HUES48 (cell line): ENCODE data around the gene GSPT2.
"Not testable (repeated sequence)": the region's sequence is repeated elsewhere in the genome, so short reads cannot be mapped to it uniquely, and the experiment has no call there.

Experiments
- H3K27ac ChIP-seq: one replicate; pipeline ENCODE4 v1.7.0; 2013; ENCODE audit warnings: low read depth, low read length, inconsistent platforms
- H3K27me3 ChIP-seq: 2 replicates; pipeline ENCODE4 v1.6.1; 2013; ENCODE audit warnings: mild to moderate bottlenecking, low read length; ENCODE audit not compliant: control insufficient read depth, insufficient read depth
- H3K36me3 ChIP-seq: 2 replicates; pipeline ENCODE4 v1.6.1; 2013; ENCODE audit warnings: low read length; ENCODE audit not compliant: control insufficient read depth, insufficient read depth
- H3K4me1 ChIP-seq: 2 replicates; pipeline ENCODE4 v1.6.1; 2013; ENCODE audit warnings: mild to moderate bottlenecking, low read length; ENCODE audit not compliant: control insufficient read depth, insufficient read depth
- H3K4me3 ChIP-seq: 2 replicates; pipeline ENCODE4 v1.5.1; 2013; ENCODE audit warnings: mild to moderate bottlenecking, low read depth, low read length
- H3K9ac ChIP-seq: 2 replicates; pipeline ENCODE4 v1.6.1; 2013; ENCODE audit warnings: mild to moderate bottlenecking, low read depth, low read length, moderate library complexity
- H3K9me3 ChIP-seq: 2 replicates; pipeline ENCODE4 v1.6.1; 2013; ENCODE audit warnings: low read length; ENCODE audit not compliant: control insufficient read depth, insufficient read depth

GSPT2 gene

DNA sequence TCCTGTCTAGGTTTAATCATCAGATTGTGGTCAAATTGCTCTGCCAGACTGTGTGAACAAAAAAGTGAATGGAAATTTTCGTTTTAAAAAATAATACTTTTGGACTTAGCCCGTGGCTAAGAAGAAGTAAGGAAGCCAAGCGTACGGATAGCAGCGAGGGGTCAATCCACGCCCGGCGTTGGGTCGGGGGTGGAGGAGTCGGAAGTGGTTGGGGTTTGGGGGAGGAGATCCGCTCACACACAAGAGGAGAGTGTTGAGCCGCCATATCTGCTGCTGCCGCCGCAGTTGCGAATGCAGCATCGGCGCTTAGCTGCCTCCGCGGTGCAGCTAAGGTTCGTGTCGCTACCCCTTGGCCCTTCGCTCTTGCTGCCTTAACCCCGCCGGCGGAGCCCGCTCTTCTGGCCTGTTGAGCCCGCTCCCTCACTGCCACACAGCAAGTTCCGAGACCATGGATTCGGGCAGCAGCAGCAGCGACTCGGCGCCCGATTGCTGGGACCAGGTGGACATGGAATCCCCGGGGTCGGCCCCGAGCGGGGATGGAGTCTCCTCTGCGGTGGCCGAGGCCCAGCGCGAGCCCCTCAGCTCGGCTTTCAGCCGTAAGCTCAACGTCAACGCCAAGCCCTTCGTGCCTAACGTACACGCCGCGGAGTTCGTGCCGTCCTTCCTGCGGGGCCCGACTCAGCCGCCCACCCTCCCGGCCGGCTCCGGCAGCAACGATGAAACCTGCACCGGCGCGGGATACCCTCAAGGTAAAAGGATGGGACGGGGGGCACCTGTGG, at the start of gene GSPT2:
TSS of gene GSPT2 (plus strand) at position 264 of the 779 bp plus-strand sequence. CDS start at position 449, 185 bp downstream.
- H3K9me3 ChIP-seq, result no peaks in the 10 kb centered on the region
- peaks cover 13% of the 10 kb centered on the region for H3K4me1 ChIP-seq
- H3K36me3 ChIP-seq, result peaks cover 6% of the 10 kb centered on the region; the same call in 1 of the 2 replicates
- H3K9ac ChIP-seq, result peak within 1 kb of the TSS; percentile 79
- H3K27me3 ChIP-seq, result no peaks in the 10 kb centered on the region
- H3K4me3 ChIP-seq, result peak within 1 kb of the TSS; percentile 69
- peak within 1 kb of the TSS; percentile 85 for H3K27ac ChIP-seq

DNA sequence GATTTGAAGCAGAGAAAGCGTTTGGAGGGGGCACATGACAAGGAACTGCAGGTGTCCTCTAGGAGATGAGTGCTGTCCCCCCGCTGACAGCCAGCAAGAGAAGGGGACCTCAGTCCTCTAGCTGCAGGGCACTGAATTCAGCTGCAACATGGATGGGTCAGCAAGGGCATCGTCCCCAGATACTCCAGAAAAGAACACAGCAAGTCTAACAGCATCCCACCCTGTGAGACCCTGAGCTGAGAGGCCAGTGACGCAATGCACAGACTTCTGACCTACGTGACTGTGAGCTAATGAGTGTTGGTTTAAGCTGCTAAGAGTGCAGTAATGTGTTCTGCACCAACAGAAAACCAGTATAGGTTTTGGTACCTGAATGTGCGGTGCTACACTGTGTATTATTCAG, 49.0 kb upstream of the GSPT2 start:
- Histone ChIP-seq H3K4me1 (no peaks in the 10 kb centered on the region), H3K27me3 (no peaks in the 10 kb centered on the region), H3K9me3 (no peaks in the 10 kb centered on the region), H3K27ac (no peak overlapping the region), H3K4me3 (no peak overlapping the region), H3K36me3 (no peaks in the 10 kb centered on the region), H3K9ac (no peak overlapping the region)

DNA sequence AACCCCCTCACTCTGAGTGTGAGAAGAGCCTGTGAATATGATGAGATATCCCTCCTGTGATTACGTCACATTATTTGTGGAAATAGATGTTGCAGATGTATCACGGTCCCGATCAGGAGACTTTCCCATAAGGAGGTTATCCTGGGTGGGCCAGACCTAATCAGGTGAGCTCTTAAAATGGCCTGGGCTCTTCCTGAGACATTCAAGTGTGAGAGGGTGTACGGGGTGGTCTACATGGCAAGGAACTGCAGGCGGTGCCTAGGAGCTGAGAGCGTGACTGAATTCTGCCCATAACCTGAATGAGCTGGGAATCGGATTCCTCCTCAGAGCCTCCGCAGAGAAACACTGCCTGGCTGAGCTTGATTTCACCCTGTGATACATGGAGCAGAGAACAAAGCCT, 45.8 kb upstream of the GSPT2 start:
- no peaks in the 10 kb centered on the region for H3K36me3 ChIP-seq
- no peak overlapping the region for H3K27ac ChIP-seq
- H3K9me3 ChIP-seq, result no peaks in the 10 kb centered on the region
- H3K9ac ChIP-seq, result no peak overlapping the region
- no peak overlapping the region for H3K4me3 ChIP-seq
- H3K27me3 ChIP-seq, result no peaks in the 10 kb centered on the region
- no peaks in the 10 kb centered on the region for H3K4me1 ChIP-seq

DNA sequence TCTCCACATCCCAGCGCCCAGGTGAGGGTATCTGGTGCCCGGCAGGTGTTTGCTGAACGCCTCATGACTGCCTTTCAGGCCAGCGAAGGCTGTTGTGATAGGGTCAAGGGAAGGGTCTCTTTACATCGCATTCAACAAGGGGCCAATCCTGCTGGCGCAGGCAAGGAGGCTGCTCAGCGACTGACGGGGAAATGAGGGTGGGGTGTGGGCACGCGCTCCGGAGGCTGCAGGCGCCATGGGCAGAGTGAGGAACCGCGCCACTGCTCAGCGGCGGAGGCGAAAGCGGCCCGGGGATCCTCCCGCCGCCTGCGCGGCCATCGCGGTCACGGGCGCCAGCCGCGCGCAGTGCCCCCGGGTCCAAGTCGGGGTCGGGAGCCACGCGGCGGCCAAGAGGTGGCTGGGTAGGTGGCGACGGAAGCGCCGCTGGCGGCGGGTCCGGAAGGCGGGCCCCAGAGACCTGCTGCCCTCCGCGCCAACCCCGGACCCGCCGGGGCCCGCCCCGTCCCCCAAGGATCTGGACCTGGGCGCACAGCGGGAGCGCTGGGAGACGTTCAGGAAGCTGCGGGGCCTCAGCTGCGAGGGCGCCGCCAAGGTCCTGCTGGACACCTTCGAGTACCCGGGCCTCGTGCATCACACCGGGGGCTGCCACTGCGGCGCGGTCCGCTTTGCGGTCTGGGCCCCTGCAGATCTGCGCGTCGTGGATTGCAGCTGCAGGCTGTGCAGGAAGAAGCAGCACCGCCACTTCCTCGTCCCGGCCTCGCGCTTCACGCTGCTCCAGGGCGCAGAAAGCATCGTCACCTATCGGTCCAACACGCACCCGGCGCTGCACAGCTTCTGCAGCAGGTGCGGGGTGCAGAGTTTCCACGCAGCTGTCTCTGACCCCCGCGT, 32.7 kb upstream of the GSPT2 start, which contains the start of gene CENPVL1:
TSS of gene CENPVL1 (plus strand) at position 236 of the 888 bp plus-strand sequence. CDS start at position 236, 0 bp downstream.
- H3K4me1 ChIP-seq, H3K9ac ChIP-seq, H3K36me3 ChIP-seq, H3K27ac ChIP-seq, H3K27me3 ChIP-seq, H3K9me3 ChIP-seq, H3K4me3 ChIP-seq: not testable (repeated sequence)

DNA sequence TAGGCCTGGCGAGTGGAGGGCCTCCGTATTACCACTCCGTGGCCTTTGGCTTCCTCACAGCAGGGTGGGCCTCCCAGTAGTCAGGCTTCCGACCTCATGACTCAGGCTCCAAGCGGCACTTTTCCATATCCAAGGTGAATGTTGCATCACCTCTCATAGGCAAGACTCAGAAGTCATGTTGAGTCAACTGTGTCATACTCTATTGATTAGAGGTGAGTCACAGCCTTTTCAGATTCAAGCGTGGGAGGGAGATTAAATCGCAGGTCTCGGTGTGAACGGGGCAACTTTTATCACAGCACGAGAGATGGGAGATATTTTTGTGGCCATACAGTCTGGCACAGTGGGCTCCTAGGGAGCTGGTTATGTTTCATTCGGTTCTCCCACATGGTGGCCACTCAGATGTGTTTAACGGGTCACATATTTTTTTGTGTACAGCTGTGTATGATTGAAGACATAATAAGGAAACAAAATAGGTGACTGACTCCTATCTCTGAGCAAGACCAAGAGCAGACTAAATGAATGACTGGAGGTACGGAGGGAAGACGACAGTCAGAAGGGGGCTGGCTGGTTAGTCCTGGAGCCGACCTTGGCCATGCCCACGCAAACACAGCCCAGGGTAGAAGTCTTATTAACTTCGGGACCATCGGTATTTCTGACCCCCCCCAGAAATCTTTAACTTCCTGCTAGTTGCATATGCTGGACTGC, 30.1 kb upstream of the GSPT2 start:
- not testable (repeated sequence) for H3K9me3 ChIP-seq, H3K27me3 ChIP-seq, H3K27ac ChIP-seq, H3K4me1 ChIP-seq, H3K4me3 ChIP-seq, H3K9ac ChIP-seq, H3K36me3 ChIP-seq

DNA sequence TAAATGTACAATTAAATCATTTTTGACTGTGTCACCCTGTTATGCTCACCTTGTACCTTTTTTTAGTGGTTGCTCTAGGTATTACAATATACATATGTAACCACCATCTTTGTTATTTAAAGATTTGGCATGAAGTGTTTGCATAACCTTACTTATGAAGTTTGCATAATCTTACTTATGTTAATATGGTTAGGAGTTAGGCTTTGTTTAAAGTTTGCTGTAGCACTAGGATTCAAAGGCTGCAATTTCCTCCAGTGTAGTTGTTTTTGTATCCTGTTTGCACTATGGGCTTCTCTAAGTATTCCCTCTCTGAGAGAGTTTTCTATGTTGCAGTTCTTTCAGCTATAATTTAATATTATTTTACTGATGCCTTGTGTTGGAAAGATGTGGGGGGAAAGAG, 15.0 kb upstream of the GSPT2 start:
- H3K27ac ChIP-seq, result no peak overlapping the region
- peak overlapping the region; percentile 23; the same call in 1 of the 2 replicates for H3K4me3 ChIP-seq
- no peaks in the 10 kb centered on the region for H3K36me3 ChIP-seq
- H3K9me3 ChIP-seq, result no peaks in the 10 kb centered on the region
- H3K27me3 ChIP-seq, result peaks cover 22% of the 10 kb centered on the region; the same call in 1 of the 2 replicates
- no peak overlapping the region for H3K9ac ChIP-seq
- peaks cover 13% of the 10 kb centered on the region for H3K4me1 ChIP-seq

DNA sequence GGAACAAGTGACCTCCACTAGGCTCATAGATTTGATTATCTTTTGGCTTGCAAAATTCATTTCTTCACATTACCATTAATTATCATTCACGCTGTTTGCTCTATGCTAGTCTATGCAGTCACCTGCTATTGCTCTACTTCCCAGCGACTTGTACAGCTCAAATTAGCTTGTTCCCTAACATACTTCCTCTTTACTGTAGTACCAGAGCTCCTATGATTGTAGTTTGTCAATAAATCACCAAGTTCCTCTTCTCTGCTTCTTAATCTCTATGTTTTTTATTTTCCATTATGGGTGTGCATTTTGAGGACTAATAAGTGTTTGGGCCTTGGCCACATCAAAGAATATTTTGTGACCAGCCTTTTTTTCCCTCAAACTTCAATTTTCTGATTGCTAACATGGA, 6.2 kb upstream of the GSPT2 start:
- Histone ChIP-seq H3K9ac (no peak overlapping the region), H3K4me3 (no peak overlapping the region), H3K36me3 (no peaks in the 10 kb centered on the region), H3K9me3 (no peaks in the 10 kb centered on the region), H3K4me1 (peaks cover 1% of the 10 kb centered on the region), H3K27ac (no peak overlapping the region), H3K27me3 (no peaks in the 10 kb centered on the region)

DNA sequence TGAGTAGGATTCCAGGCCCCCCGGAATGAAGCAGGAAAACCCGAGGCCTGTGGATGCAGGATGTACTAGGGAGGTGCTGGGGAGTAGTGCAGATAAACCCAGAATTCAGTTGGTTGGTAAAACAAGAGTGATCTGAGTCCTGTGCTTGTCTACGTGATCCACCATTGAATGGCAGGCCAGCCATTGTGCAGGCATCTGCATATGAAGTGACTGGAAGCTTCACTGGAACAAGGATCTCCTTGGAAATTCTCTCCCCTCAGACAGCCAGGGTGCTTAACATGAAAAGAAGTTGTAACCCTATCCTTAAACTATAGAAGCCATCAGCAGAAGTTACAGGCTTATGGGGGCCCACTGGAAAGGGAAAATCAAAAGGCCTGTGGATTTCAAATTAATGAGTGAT, 656 bp upstream of the GSPT2 start:
- Histone ChIP-seq H3K27me3 (no peaks in the 10 kb centered on the region), H3K36me3 (peaks cover 6% of the 10 kb centered on the region; the same call in 1 of the 2 replicates), H3K9ac (no peak overlapping the region), H3K4me3 (peak overlapping the region; percentile 69), H3K27ac (peak overlapping the region; percentile 85), H3K4me1 (peaks cover 13% of the 10 kb centered on the region), H3K9me3 (no peaks in the 10 kb centered on the region)

DNA sequence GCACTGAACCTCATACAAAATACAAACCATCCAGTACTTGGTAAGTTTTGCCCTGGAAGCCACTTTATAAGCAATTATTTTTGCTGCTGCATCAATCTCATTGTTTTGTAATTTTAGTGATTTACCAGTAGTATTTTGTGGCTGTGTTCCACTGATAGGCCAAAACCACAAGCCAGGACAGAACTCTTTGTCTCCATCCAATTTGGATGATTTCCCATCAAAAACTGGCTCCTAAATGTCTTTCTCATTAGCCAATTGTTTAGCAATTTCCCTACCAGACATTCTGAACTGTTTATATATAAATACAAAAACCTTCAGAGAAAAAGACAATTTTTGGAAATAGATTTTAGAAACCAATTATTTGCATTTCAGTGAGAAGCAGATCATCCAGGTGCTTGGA, 4.4 kb downstream of the GSPT2 start:
- no peak overlapping the region for H3K9ac ChIP-seq
- H3K27me3 ChIP-seq, result no peaks in the 10 kb centered on the region
- H3K36me3 ChIP-seq, result peaks cover 6% of the 10 kb centered on the region; the same call in 1 of the 2 replicates
- no peak overlapping the region for H3K27ac ChIP-seq
- H3K4me3 ChIP-seq, result no peak overlapping the region
- H3K9me3 ChIP-seq, result no peaks in the 10 kb centered on the region
- peaks cover 6% of the 10 kb centered on the region for H3K4me1 ChIP-seq

DNA sequence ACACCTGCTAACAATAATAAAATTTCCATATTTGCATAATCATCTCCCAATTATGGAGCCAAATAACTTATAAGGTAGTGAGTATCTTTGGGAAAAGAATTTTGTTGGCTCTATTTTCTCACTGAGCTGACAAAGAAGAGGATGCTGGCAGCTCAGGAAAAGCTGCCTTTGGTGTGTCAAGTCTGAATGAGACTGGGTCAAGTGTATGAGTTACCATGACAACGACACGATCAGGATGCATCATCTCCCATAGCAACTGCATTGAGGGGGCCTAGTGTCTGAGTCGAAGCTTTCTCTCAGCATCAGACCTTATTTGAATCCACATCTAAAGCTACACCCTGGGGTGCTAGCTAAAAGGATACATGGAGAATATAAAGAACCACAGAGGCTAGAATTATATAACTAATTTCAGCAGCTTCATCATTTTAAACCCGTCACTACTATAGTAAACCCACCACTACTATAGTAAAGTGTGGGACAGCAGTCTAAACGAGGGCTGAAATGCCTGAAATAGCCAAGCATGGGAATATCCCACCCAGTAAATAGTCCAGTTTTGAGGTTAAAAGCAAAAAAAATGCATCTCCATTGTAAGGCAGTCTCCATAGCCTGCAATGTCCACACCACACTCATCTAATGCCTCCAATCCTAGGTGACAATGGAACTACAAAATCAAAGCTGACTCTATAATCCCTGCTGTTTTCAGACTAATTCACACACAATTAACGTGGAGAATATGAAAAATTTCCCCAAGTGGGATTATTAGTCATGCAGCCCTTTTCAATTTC, 16.0 kb downstream of the GSPT2 start:
- no peak overlapping the region for H3K27ac ChIP-seq
- H3K4me3 ChIP-seq, result no peak overlapping the region
- H3K27me3 ChIP-seq, result no peaks in the 10 kb centered on the region
- H3K9ac ChIP-seq, result no peak overlapping the region
- no peaks in the 10 kb centered on the region; the same call in 1 of the 2 replicates for H3K4me1 ChIP-seq
- no peaks in the 10 kb centered on the region for H3K9me3 ChIP-seq
- no peaks in the 10 kb centered on the region for H3K36me3 ChIP-seq
